Breast epithelium (tissue), 3 donors: ENCODE results near the gene PTPN14.

ENCODE experiments used
- POLR2A ChIP-seq: fragments of 450-650 bp; IDR thresholded peaks from one replicate; pipeline ENCODE4 v1.6.1; 2016; ENCODE audit warnings: antibody characterized with exemption, mild to moderate bottlenecking, moderate library complexity
- POLR2AphosphoS5 ChIP-seq, 3 donors: sonication (generic); formaldehyde crosslinking; IDR thresholded peaks; one replicate each; pipeline ENCODE4 v1.6.1; 2017; ENCODE audit warnings: antibody characterized with exemption in 3 of 3
- TF ChIP-seq, protein P1 (sequence below), 3 donors: fragments of 450-650 bp; IDR thresholded peaks; one replicate each; pipeline ENCODE4 v1.5.1; 2016 to 2017; ENCODE audit warnings: antibody characterized with exemption in 3 of 3, mild to moderate bottlenecking in 3 of 3, moderate library complexity in 3 of 3

DNA sequence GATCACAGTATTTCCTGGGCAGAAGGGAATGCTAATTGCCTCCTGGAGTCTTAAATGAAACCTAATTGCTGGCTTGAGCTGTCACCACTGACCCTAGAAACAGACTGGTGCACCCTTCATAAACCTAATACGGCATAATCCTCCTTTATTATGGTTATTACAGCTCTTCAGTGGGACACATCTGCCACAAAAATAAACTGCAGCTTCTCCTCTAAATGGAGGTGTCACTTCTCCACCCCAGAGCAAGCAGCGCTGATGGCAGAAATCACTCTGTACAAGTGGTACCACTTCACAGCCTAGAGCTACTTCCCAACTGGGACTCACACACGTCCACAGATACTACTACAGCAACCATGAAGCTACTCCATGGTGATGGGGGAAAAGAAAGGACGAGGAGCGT, 11.1 kb downstream of the PTPN14 start:
- TF ChIP-seq POLR2A (no peak), POLR2AphosphoS5 (IDR thresholded peaks at IDR 0.05) (no peak)
- TF ChIP-seq, protein P1, sequence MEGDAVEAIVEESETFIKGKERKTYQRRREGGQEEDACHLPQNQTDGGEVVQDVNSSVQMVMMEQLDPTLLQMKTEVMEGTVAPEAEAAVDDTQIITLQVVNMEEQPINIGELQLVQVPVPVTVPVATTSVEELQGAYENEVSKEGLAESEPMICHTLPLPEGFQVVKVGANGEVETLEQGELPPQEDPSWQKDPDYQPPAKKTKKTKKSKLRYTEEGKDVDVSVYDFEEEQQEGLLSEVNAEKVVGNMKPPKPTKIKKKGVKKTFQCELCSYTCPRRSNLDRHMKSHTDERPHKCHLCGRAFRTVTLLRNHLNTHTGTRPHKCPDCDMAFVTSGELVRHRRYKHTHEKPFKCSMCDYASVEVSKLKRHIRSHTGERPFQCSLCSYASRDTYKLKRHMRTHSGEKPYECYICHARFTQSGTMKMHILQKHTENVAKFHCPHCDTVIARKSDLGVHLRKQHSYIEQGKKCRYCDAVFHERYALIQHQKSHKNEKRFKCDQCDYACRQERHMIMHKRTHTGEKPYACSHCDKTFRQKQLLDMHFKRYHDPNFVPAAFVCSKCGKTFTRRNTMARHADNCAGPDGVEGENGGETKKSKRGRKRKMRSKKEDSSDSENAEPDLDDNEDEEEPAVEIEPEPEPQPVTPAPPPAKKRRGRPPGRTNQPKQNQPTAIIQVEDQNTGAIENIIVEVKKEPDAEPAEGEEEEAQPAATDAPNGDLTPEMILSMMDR (IDR thresholded peaks at IDR 0.05): no peak
